SIG-M5 treated with dmso at 0.1 percent for 504 hours (cell line): Measurements from ENCODE around the gene C1orf56.

Source experiments
- DNase-seq: peaks from one replicate; lab custom pipeline; 2025; ENCODE audit not compliant: unreplicated experiment; lab: John Stamatoyannopoulos, UW

The C1orf56 gene

GRCh38 chr1:151024540-151025146 lies 22.9 kb upstream of the C1orf56 start:
- peak; percentile 80 for DNase-seq

DNA sequence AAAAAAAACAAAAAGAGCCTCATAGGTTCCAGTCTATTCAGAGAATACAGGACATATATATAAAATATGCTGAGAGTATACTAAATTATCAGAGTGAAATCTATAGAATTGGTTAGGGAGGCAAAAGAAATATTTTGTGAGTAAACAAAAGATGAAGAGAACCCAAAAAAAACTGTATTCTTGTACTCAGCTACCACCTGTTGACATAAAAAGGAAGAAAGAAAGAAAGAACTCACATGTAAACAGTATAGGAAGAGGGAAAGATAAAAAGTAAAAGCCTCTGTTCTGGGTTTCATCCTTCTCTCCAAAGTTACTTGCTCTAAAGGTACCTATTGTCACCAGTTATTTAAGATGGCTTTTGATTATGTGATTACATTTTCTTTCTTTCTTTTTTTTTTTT lies 21.1 kb upstream of the C1orf56 start:
- no peak for DNase-seq

GRCh38 chr1:151032164-151032563 lies 15.4 kb upstream of the C1orf56 start:
- no peak for DNase-seq

- DNase-seq = no peak
Measured at GRCh38 chr1:151035167-151035566, 12.4 kb upstream of the C1orf56 start.

GRCh38 chr1:151036356-151036755 lies 11.2 kb upstream of the C1orf56 start, which contains the start of gene BNIPL:
TSS of gene BNIPL (plus strand) at chr1:151036586. CDS start at chr1:151036726, 140 bp downstream.
- peak; percentile 57 for DNase-seq

DNA sequence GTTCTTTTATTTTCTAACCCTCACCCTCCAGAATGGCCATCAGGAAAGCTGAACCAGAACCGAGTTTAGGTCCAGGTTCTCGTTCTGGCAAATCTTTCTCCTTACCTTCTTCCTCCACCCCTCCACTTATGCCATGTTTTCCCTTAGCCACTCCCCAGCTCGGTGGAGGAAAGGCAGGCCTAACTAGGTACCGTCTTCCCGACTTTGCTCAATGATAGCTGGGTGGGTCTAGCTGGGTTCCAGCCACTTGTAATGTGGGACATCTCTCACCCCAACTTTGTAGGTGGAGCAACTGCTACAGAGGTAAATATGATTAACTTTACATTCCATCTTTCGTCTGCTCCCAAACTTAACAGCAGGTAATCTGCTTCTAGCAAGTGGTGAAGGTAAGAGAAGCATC lies 10.5 kb upstream of the C1orf56 start:
- no peak for DNase-seq

DNA sequence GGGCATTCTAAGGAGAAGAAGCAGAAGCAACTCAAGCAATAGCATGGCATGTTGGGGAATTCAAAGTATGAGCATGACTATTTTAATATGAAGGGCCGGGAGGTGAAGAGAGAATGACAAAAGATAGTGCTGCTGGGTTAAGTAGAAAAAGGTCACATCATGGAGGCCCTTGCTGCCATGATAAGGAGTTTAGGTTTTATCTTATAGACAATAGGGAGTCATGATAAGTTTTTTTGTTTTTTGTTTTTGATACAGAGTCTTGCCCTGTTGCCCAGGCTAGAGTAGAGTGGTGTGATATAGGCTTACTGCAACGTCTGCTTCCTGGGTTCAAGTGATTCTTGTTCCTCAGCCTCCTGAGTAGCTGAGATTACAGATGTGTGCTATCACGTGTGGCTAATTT lies 8.0 kb upstream of the C1orf56 start:
- DNase-seq = no peak

DNA sequence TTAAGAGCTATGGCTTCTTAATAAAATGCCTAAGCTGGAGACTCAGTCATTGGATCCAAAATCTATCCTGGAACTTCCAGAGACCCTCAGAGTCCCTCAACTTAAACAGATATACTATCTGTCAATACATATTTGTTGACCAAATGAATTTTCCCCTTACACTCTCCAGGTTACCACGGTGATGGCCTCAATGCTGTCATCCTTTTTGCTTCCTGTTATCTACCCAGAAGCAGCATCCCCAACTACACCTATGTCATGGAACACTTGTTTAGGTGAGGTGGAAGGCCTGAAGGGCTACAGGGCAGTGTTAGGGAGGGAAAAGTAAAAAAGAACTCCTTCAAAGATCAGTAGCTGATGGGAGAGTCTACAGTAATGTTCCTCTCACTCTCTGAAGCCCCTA lies 4.4 kb upstream of the C1orf56 start:
- no peak for DNase-seq

- peak; percentile 78 for DNase-seq
Measured at GRCh38 chr1:151047925-151048644, 534 bp downstream of the C1orf56 start.

GRCh38 chr1:151048645-151049032 lies 1.1 kb downstream of the C1orf56 start:
- DNase-seq = no peak

DNA sequence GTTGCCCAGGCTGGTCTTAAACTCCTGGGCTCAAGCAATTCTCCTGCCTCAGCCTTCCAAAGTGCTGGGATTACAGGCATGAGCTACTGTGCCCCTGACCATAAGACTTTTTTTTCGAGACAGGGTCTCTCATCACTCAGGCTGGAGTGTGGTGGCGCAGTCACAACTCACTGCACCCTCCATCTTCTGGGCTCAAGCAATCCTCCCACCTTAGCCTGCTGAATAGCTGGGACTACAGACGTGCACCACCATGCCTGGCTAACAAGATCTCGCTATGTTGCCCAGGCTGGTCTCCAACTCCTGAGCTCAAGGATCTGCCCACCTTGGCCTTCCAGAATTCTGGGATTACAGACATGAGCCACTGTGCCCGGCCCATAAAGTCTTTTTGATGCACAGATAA lies 1.9 kb downstream of the C1orf56 start:
- DNase-seq = no peak

GRCh38 chr1:151050051-151050688 lies 2.6 kb downstream of the C1orf56 start:
- no peak for DNase-seq

DNA sequence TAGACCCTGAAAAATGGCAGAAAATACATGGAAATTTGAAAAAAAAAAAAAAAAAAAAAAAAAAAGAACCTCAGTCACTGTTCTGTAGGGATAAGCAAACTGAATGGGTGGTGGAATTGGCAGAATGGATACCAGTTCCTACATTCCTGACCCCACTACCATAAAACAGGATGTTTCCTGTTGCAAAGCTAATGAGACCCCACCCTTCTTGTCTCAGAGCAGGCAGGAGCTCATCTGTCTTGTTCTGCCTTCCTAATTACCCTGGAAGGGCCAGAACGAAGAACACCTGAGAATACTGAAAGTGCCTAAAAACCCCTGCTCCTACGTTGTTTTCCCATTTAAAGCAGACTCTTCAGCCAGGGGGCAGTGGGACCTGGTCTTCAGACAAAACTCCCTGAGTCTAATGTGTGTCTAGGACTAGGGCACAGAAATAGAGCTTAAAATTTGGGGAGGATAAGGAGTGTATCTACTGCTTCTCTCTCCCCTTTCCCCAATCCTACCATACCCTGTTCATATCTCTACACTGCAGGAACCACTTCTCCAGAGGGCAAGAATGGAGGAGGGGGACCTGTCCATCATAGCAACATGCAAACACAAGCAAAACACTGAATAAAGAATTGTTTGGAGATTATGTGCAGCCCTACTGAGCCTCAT lies 3.9 kb downstream of the C1orf56 start:
- DNase-seq = no peak

DNA sequence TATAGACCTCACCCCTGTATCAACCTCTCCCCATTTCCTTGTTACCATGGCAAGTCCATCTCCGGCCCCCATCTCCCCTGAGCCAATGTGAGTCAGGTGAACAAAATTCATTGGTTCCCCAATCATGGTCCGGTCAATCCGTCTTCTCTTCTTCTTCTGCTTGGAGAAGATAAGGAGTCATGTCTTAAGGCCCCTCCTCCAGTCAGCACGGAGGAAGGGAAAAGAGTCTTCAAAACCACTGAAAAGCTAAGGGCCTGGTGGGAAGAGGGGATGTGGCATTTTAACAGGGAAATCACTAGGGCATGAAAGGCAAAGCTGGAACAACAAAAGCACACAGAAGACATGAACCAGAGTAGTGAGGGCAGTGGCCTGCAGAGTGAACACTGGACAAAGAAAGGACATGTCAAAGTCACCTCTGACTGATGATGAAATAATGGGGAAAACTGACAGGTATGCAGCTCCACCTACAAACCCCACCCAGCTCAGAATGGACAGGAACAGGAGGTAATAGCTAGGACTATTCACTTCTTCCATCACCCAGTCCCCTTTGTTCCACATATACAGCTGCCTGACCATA lies 7.5 kb downstream of the C1orf56 start:
- DNase-seq = no peak

DNA sequence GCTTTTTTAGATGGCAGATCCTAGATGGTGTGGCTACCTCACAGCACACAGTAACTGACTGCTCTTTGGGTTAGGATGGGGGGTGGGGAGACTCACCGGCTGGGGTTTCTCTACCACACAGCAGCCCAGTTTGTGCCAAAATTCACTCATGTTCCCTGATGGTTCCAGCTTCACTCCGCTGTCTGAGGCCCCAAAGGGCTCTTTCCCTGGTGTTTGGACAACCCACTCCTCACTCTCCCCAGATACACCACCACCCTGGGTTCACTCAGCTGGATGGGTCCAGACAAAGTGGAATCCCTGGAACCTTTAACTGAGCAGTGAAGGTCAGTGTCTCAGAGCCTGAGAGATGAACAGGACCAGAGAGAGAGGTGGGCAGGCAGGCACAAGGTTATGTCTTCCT lies 8.0 kb downstream of the C1orf56 start:
- no peak for DNase-seq

DNA sequence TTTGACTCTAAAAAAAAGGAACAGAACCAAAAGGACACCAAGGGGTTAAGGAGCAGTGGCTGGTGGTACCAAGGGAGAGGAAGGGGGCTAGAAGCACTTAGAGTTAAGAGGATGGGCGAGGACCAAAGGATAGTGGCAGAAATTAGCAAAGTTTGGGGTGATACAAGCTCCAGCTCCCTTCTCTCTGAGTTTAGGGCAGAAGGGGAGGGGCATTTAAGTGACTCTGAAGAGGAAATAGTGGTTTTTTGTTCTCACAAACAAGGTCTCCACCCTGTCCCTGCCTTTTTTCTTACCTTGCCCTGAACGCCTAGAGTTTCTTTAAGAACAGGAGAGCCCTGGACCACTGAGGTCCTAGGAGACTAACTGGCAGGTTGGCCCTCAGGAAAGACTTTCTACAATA lies 8.6 kb downstream of the C1orf56 start:
- peak; percentile 58 for DNase-seq

GRCh38 chr1:151058692-151059091 lies 11.1 kb downstream of the C1orf56 start:
- DNase-seq = peak; percentile 76

DNA sequence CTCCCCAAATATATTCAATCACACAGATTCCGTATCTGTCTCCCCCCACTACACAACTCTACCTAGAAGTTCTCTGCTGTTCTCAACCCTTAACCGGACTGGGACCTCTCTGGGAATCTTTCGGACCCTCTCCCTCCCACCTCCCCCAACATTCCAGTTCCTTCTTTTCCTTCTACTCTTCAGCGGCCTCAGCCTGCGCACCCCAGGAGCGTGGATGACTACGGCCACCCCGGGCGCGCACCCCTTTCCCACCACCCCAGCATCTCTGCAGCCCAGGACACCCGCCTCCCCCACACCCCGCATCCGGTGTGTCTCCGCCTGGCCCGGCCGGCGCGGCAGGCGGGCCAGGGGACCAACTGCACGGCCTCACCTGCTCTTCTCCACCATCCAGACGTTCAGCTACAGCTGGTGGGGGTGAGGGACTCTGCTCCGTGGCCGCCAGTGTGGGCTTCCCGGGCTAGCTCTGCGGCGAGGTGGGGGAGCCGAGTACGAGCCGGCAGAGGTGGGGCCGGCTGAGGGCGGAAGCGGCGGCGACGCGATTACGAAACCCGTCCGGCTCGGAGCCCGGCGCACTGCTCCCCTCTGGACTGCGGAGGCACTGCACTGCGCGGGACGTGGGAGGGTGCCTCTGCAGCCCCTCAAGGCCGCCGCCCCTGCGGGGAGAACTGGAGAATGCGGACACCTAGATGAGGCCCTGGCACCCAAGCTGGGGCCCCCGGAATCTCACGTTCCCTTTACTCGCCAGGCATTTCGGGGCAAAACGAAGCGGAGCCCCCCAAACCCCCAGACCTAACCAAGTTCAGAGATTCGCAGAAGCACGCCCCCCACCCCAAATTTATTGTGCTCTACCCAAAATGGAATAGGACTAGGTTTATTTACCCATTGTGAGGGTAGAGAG lies 11.8 kb downstream of the C1orf56 start, which contains the start of gene CDC42SE1:
Gene CDC42SE1, minus strand, starts transcription at position 514 of the 898 bp plus-strand sequence. CDS start 3,892 bp downstream, outside the sequence.
- DNase-seq = peak; percentile 94

GRCh38 chr1:151060007-151060656 lies 12.6 kb downstream of the C1orf56 start, which contains the start of gene MLLT11:
TSS of gene MLLT11 (plus strand) at chr1:151060397. CDS start at chr1:151067225, 6,828 bp downstream.
- no peak for DNase-seq
